HEK293 (cell line): ENCODE results near the gene LDB2.

Experiments
- YY1 ChIP-seq: fragments of 450-650 bp; formaldehyde crosslinking; IDR thresholded peaks from 2 replicates; pipeline ENCODE4 v1.5.1; 2018; ENCODE audit warnings: missing biosample characterization, missing genetic modification characterization
- ZBTB49 ChIP-seq: fragments of 450-650 bp; formaldehyde crosslinking; IDR thresholded peaks from 2 replicates; pipeline ENCODE4 v1.5.1; 2016; ENCODE audit warnings: missing biosample characterization, missing genetic modification characterization, low read depth
- ZNF114 ChIP-seq: fragments of 450-650 bp; formaldehyde crosslinking; IDR thresholded peaks from 2 replicates; pipeline ENCODE4 v1.5.0; 2017; ENCODE audit warnings: missing biosample characterization, missing genetic modification characterization
- ZNF449 ChIP-seq: fragments of 450-650 bp; formaldehyde crosslinking; IDR thresholded peaks from 2 replicates; pipeline ENCODE4 v1.5.1; 2017; ENCODE audit warnings: missing biosample characterization, mild to moderate bottlenecking, missing genetic modification characterization, moderate library complexity
- ZNF560 ChIP-seq: fragments of 450-650 bp; formaldehyde crosslinking; IDR thresholded peaks from 2 replicates; pipeline ENCODE4 v1.5.1; 2017; ENCODE audit warnings: missing biosample characterization, missing genetic modification characterization, borderline replicate concordance
- TF ChIP-seq, protein P1 (sequence below): fragments of 450-650 bp; formaldehyde crosslinking; conservative IDR thresholded peaks from 2 replicates; pipeline ENCODE4 v1.5.1; 2016; ENCODE audit warnings: low read depth, missing biosample characterization, missing genetic modification characterization
- TF ChIP-seq, protein P2 (sequence below): fragments of 450-650 bp; formaldehyde crosslinking; IDR thresholded peaks from 2 replicates; pipeline ENCODE4 v1.5.1; 2016; ENCODE audit warnings: missing biosample characterization, missing genetic modification characterization

- TF ChIP-seq, protein P1, sequence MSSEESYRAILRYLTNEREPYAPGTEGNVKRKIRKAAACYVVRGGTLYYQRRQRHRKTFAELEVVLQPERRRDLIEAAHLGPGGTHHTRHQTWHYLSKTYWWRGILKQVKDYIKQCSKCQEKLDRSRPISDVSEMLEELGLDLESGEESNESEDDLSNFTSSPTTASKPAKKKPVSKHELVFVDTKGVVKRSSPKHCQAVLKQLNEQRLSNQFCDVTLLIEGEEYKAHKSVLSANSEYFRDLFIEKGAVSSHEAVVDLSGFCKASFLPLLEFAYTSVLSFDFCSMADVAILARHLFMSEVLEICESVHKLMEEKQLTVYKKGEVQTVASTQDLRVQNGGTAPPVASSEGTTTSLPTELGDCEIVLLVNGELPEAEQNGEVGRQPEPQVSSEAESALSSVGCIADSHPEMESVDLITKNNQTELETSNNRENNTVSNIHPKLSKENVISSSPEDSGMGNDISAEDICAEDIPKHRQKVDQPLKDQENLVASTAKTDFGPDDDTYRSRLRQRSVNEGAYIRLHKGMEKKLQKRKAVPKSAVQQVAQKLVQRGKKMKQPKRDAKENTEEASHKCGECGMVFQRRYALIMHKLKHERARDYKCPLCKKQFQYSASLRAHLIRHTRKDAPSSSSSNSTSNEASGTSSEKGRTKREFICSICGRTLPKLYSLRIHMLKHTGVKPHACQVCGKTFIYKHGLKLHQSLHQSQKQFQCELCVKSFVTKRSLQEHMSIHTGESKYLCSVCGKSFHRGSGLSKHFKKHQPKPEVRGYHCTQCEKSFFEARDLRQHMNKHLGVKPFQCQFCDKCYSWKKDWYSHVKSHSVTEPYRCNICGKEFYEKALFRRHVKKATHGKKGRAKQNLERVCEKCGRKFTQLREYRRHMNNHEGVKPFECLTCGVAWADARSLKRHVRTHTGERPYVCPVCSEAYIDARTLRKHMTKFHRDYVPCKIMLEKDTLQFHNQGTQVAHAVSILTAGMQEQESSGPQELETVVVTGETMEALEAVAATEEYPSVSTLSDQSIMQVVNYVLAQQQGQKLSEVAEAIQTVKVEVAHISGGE (tag by site-specific recombination): no peak
- TF ChIP-seq ZNF114 (tag by site-specific recombination) (no peak), ZNF560 (tag by site-specific recombination) (no peak), ZNF449 (no peak), YY1 (tag by site-specific recombination) (no peak), ZBTB49 (tag by site-specific recombination) (no peak)
- TF ChIP-seq, protein P2, sequence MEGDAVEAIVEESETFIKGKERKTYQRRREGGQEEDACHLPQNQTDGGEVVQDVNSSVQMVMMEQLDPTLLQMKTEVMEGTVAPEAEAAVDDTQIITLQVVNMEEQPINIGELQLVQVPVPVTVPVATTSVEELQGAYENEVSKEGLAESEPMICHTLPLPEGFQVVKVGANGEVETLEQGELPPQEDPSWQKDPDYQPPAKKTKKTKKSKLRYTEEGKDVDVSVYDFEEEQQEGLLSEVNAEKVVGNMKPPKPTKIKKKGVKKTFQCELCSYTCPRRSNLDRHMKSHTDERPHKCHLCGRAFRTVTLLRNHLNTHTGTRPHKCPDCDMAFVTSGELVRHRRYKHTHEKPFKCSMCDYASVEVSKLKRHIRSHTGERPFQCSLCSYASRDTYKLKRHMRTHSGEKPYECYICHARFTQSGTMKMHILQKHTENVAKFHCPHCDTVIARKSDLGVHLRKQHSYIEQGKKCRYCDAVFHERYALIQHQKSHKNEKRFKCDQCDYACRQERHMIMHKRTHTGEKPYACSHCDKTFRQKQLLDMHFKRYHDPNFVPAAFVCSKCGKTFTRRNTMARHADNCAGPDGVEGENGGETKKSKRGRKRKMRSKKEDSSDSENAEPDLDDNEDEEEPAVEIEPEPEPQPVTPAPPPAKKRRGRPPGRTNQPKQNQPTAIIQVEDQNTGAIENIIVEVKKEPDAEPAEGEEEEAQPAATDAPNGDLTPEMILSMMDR (tag by site-specific recombination): no peak
Measured at GRCh38 chr4:16581117-16581516, 317.3 kb downstream of the LDB2 start.
